HG03064 (cell line): ENCODE results near the gene PDIA5.
"Not testable (repeated sequence)": the region's sequence is repeated elsewhere in the genome, so short reads cannot be mapped to it uniquely, and the experiment has no call there.

Experiments
- ATAC-seq: cut with Tn5 transposase; IDR thresholded peaks from one replicate; pipeline ENCODE4 v1.9.1; 2021; ENCODE audit warnings: low read depth; ENCODE audit not compliant: unreplicated experiment

PDIA5 gene

DNA sequence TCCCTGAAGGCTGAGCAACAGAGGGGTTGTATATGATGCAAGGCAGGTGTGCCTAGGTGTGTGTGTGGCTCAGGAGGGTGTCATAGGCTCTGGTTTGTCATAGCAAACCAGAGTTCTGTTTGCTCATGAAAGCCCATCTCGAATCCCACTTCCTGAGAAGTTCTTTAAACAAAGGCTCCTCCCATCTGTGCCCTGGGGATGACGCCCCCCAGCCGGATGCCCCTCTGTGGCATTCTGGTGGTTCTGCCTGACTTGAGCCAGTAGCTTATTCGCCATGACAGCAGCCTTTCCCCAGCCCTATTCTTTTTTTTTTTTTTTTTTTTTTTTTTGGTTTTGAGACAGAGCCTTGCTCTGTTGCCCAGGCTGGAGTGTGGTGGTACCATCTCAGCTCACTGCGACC is 45.4 kb downstream of the PDIA5 start:
- no peak for ATAC-seq

DNA sequence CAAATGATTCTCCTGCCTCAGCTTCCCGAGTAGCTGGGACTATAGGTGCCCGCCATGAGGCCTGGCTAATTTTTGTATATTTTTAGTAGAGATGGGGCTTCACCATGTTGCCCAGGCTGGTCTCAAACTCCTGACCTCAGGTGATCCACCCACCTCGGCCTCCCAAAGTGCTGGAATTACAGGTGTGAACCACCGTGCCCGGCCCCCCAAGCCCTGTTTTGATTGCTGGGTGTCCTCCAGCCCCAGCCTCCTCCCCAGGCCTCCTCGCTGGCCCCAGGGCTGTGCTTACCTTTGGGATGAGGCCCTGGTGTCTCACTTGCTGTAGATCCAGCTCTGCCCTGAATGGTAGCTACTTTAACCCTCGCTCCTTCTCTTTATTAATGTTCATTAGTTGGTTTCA is 45.8 kb downstream of the PDIA5 start:
- ATAC-seq: not testable (repeated sequence)

DNA sequence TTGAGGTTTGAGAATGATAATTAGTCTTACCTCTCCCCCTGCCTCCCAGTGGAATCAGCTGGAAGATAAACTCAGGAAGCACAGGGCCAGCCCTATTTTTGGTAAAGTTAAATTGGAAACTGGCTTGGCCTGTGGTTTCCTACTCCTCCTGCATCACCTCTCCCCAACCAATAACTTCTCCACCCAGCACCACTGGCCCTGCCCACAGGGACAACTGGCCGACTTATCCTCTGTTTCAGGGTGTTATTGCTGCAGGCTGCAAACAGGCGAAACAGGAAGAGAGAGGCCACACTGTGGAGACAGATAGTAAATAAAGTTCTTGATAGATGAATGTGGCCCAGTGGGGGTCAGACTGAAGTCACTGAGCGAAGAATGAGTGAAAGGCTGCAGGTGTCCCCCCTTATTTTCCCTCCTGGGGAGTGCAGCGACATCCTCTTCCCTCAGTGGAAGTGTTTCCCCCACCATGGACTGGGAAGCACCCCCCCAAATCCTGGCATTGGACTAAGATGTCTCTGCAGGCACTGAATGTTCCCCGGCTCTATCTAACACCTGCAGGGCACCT is 47.1 kb downstream of the PDIA5 start:
- no peak for ATAC-seq

DNA sequence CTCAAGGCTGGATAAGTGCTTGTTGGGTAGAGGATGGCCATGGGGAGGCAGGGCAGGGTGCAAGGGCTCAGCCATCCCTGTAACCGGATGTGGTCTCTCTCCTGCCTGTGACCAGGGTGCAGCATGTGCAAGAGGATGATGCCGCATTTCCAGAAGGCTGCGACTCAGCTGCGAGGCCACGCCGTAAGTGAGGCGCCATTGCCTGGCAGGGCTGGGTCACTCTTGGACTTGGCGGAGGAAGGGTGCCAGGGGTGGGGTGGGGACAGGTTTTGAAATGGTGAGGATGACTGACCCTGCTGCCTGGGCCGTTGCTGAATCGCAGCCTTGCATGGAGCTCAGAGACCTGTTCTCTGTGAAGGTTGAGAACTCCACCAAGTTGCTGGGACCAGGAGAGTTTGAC is 49.3 kb downstream of the PDIA5 start:
- ATAC-seq: no peak

DNA sequence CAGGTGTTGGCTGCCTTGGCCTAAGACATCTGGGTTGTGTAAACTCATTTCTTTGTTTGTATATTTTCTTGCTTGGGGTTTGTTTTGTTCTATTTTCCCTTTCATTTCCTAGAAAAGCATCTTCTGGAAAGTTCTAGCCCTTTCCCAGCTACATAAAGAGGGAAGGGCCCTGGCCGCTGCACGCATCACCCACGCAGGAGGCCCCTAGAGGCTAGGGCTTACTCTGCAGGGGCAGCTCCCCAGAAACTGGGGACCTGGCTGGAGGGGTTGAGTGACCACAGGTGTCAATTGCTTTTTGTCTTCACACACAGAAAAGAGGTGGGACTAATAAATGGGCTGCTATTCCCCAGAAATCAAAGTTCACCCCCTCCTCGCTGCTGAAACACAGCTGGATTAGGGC is 52.6 kb downstream of the PDIA5 start:
- no peak for ATAC-seq

DNA sequence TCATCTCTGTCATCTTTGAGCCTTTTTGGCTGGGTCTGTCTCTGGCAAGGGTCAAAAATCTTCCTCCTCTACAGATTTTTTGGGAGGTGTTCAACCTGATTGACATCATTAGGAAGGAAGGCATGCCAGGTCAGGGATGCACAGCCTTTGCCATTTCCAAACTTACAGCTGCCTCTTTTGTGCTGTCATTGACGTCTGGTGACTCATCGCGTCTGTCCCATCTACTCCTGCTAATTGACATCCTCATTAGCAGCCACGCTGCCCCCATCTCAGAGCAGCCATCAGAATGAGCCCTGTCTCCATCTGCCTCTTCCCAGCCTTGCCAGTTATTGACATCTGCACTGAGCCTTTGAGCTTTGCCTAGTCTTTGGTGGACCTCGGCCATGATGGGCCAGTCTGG is 53.0 kb downstream of the PDIA5 start:
- no peak for ATAC-seq

DNA sequence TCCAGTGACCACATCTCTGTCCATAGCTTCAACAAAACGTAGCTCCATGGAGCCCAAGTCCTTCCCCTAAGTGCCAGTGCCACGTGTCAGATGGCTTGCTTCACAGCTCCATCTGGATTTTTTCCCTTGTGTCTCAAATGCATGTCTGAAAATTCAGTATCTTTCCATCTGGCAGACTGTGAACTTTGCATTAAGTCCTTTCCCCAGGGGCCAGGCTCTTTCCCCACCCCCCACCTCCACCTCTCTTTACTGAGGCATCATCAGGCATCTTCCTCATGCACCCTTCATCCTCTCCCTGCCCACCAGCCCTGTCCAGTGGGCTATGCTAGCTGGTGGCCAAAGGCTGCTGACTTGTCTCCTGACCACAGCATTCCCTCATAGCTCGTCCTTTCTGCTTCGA is 53.7 kb downstream of the PDIA5 start:
- ATAC-seq: no peak

DNA sequence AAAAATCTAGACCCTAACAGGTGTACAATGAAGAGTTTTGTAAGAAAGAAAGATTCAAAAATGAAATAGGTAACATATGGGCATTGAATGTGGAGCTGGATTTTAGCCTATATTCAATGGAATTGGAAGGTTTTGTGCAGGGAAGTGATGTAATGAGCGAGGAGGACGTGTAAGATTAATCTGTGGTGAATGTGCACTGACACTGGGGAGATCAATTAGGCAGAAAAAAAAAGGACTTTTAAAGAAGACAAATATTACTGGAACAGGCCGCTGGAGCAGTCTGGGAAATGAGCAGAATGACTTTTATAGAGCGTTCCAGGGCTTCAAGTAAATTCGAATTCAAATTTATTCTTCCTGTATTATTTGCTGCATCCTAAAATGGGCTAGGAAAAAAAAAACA is 55.2 kb downstream of the PDIA5 start:
- ATAC-seq: no peak

DNA sequence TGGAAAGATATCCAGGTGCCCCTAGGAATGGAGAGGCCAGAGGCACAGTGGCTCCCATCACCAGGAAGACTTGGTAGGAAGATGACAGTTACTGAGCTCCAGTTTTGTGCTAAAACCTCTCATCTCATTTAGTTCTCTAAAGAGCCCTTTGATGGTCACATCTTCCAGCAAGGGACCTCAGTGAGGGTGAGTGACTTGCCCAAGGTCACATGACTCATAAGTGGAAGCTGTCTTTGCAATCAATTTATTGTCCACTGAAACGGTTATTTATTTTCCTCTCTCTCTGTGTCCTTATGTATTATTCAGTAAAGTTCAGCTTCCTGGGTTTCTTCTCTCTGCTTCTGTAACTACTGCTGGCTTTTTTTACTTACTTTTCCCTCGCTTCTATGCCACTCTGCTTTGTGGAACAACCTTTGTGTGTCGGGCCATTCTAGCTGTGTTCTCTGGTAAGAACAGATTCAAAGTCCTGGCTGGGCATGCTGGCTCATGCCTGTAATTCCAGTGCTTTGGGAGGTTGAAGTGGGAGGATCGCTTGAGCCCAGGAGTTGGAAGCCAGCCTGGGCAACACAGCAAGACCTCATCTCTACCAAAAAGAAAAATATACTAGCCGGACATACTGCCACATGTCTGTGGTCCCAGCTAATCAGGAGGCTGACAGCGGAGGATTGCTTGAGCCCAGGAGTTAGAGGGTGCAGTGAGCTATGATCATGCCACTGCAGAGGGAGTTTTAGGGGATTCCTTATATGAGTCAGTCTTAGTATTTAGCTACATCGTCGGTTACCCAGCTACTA is 55.9 kb downstream of the PDIA5 start:
- ATAC-seq: no peak

DNA sequence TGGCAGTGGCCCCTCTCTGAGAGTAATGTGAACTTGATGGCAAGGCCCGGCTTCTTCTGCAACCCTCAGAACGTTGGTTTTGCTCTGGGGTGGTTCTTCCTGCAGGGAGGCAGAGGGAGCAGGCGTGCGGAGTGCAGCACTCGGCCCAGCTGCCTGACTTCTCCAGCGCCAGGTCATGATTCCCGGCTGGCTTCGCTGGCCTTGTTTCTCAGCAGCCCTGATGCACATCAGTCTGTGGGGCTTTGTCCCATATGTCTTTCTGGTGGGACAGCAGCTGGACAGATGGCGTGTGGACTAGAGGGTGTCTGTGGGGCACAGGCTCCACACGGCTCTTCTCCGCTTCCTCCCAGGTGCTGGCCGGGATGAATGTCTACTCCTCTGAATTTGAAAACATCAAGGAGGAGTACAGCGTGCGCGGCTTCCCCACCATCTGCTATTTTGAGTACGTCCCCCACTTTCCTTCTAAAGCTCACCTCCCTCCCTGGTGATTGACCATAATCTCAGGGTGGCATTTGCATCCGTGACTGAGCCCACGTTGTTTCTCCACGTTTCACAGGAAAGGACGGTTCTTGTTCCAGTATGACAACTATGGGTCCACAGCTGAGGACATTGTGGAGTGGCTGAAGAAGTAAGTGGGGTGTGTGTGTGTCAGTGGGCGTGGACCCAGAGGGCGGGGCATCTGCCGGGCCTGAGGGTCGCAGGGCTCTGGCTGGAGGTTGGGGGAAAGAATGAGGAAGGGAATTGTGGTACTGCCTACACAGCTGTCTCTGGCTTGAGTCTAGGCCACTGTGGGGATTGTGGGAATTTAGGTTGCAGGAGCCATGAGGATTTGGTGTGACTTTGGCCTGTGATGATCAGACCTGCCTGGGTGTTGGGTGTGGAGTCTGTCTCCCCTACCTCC is 57.1 kb downstream of the PDIA5 start:
- ATAC-seq: no peak

DNA sequence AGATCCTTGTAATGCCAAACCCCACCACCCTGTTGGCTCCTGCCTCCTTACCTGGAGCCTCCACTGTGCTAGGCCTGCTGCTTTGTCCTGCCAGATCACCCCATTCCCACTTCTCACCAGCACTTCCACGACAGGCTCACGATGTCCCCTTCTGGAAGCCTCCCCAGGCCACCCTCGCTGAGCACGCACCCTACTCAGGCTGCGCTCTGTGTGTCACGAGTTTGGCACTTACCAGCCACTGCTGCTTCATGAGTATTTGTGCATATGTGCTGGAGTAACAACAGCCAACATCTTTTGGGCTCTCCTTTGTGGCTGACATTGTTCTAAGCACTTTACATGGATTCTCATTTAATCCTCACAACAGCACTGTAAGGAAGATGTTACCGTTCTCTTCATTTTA is 58.1 kb downstream of the PDIA5 start:
- ATAC-seq: no peak

DNA sequence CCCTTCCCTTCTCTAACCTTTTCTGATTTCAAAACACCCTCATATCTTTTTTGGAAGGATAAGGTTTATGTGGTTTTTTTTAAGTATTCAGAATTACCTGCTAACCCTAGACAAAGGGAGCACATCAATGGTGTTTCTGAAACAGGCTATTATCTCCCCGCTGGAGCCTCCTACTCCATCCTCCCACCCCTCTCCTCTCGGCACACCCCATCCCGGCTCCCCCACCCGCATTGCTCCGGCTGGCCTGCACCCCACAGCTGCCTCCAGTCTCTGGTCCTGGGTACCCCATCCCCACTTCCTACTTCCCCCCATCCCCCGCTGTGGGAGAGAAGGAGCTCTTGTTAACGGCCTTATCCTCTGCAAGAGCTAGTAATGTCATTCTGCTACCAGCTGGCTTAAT is 59.2 kb downstream of the PDIA5 start:
- ATAC-seq: no peak

DNA sequence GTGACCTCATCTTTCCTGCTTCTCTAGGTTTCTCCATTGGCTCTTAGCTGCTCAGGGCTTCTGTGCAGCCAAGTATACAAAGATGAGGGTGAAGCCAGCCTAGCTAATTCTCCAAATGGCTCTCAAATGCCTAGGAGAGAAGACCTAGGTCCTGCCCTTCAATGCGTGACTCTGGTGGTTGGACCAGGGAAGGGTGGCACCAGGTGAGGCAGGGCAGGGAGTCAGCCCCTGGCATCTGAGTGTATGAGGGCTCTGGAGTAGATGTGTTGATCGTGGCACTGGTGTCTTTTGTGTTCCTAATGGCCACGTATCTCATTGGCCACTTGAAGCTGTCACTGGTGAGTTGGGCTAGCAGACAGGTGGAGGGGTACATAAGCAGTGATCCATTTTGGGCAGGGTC is 59.8 kb downstream of the PDIA5 start:
- ATAC-seq: no peak

DNA sequence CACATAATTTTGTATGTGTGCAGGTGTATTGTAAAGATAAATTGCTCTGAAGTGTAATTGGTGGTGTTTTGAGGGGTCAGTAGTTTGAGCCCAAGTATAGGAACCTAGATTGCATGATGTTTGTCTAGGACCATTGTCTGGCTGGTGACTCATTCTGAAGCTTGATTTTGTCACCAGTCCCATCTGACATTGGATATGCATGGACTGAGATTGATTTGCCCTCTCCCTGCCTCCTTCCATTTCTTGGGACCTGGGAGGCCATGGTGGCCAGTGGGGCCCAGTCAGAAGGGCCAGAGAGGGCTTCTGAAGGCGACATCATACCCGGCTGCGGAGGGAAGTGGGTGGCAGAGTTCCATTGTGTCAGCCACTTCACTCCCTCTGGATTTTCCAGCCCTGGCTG is 62.3 kb downstream of the PDIA5 start:
- no peak for ATAC-seq

DNA sequence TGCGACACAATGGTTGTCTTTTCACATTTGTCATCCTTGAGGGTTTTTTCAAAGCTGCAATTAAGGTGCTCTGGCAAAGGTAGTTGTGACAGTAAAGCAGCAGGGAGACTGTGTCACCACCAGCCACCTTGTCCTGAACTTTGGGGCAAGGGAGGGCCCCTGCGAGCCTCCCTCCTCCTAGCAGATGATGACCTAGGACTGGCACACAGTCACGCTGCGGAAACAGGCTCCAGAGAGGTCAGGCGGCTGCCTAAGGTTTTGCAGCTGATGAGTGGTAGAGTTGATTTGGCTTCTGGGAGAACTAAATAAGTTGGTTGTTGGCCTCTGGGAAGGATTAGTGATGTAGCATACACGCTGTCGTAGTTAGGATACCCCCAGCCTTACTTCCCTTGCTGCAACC is 62.7 kb downstream of the PDIA5 start:
- ATAC-seq: no peak

DNA sequence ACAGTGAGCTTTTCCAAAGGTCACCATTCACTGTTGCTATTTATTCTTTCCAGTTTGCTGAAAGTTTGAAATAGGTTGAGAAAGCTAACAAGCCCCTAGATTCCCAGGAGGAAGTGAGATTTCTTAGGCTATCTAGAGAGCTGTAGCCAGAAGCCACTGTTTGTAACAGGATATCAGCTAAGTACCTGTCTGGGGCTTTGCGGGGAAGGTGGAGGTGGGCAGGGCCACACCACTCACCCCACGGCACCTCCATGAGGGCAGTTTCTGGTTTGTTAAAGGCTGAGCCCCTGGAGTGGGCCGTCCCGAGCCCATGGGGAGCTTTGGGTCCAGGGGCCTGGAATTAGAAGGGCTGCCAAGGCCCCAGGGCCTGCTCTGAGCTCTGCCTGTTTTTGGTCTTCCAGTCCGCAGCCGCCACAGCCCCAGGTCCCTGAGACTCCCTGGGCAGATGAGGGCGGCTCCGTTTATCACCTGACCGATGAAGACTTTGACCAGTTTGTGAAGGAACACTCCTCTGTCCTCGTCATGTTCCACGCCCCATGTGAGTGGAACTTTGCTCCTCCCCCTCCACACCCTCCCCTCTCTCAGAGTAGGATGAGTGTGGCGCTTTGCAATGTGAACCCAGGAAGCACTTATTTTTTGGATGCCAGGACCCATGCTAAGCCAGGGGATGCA is 63.4 kb downstream of the PDIA5 start:
- ATAC-seq: no peak

DNA sequence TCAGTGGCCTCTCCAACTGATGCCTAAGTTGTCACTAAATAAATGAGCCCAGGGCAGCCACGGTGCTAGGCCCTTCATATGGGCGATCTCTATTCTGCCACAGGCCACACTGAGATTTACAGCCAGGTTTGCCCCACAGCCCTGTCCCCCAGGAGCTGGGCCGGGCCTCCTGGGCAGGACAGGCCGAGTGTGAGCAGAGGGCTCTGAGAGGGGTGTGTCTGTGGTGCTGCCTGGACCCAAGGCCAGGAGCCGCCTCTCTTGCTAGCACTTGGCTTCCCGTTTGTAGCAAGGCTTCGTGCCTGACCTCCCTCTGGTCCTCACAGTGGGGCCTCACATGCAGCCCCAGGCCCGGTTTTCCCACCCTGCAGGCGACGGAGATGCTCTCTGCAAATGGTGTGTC is 67.8 kb downstream of the PDIA5 start:
- ATAC-seq: no peak

DNA sequence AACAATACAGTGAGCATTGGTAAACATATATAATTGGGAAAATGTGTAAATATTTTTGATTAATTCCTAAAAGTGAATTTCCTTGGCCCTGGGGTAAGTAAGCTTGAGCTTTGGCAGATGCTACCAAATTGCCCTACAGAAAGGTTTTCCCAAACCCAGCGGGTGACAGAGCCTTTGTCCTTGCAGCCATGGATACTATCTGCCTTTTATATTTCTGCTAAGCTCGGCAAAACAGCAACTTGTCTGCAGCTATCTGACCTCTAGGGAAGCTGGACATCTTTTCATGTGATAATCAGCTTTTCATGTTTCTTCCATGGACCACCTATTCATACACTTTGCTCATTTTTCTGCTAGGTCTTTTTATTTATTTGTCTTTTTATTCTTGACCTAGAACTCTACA is 70.2 kb downstream of the PDIA5 start:
- no peak for ATAC-seq

DNA sequence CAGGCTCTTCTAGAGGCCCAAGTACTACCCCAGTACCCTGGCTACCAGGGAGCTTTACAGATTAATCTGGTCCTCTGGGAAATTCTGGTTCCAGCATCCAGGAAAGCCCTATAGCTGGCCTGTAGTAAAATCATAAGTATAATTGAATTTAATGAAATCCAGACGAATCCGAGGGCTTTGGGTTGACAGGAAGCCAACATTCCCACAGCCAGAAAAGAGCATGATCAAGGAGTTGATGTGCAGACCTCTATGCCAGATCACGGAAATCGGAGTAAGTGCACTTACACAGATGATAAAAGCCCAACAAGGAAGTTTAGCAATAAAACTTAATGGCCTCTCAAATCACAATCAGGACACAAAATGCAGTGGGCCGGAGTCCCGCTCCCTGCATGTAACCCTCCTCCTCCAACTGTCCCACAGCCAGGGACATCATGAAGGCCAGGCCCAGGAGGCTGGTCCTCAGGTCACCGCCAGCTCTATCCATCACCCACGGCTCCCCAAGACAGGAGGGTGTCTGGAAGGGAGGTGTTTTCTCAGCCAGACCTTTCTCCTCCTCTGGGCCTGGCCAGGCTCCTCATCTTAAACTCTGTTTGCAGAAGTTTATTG is 72.1 kb downstream of the PDIA5 start:
- ATAC-seq: no peak

DNA sequence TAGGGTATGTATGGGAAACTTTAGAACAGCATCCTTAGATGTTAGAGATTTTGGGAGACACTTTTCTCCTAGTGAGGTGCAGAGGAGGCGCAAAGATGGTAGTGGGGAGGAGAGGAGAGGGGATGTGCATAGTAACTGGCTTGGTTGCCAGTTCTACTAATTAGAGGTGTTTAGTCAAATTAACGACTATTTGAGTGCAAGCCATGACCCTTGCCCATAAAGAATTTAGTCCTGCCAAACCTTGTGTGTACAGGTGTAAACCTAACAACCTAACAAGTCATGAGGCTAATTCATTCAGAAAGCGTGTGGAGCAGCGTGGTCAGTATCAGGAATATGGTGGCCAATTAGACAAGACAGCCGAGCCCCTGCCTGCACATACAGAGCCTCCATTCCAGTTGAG is 72.7 kb downstream of the PDIA5 start:
- ATAC-seq: no peak

DNA sequence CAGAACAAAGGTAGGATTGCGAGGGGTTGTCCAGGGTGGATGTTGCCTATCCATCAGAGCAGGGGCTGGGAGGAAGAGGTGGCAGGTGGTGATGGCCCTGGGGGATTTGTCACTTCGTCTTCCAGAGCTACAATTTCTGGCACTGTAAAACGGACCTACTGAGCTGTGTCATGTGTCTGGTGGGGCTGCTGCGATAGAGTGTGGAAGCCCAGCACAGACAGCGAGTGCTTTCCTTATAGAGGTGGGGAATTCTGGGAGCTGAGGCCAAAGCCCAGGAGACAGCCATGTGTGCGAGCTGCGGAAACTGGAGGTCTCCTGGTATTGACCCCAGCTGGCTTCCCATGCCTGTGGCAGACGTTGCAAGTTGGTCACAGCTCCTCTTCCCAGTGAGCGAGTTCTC is 73.7 kb downstream of the PDIA5 start:
- ATAC-seq: no peak
